KMS-11 (cell line): ENCODE measurements around the gene USP53.

Experiments used
- H2AFZ ChIP-seq: fragments of 200-600 bp; sonication (generic); 2 replicates; pipeline ENCODE4 v1.6.1; 2016; ENCODE audit warnings: antibody characterized with exemption, mixed run types, low read depth
- H3K27ac ChIP-seq: fragments of 200-600 bp; sonication (generic); 2 replicates; pipeline ENCODE4 v1.6.1; 2016; ENCODE audit warnings: mild to moderate bottlenecking, mixed run types
- H3K27me3 ChIP-seq: fragments of 200-600 bp; sonication (generic); 2 replicates; pipeline ENCODE4 v1.6.1; 2017; ENCODE audit warnings: mild to moderate bottlenecking, low read depth, mixed run types, moderate library complexity; ENCODE audit not compliant: insufficient read depth
- H3K36me3 ChIP-seq: fragments of 200-600 bp; sonication (generic); 2 replicates; pipeline ENCODE4 v1.6.1; 2017; ENCODE audit warnings: mild to moderate bottlenecking, mixed run types; ENCODE audit not compliant: insufficient read depth
- H3K4me1 ChIP-seq: fragments of 200-600 bp; sonication (generic); 2 replicates; pipeline ENCODE4 v1.6.1; 2016; ENCODE audit warnings: mild to moderate bottlenecking, low read depth, mixed run types; ENCODE audit not compliant: poor library complexity, severe bottlenecking
- H3K4me2 ChIP-seq: fragments of 200-600 bp; sonication (generic); 2 replicates; pipeline ENCODE4 v1.7.0; 2016; ENCODE audit warnings: mild to moderate bottlenecking, mixed run types
- H3K4me3 ChIP-seq: fragments of 200-600 bp; sonication (generic); IDR thresholded peaks from 2 replicates; pipeline ENCODE4 v1.6.1; 2017; ENCODE audit warnings: low read depth, low read length, mixed read lengths; ENCODE audit not compliant: insufficient read depth
- H3K79me2 ChIP-seq: fragments of 200-600 bp; sonication (generic); 2 replicates; pipeline ENCODE4 v1.6.1; 2016; ENCODE audit warnings: low read depth, mixed run types; ENCODE audit not compliant: insufficient read depth
- H3K9ac ChIP-seq: fragments of 200-600 bp; sonication (generic); 2 replicates; pipeline ENCODE4 v1.6.1; 2016; ENCODE audit warnings: mild to moderate bottlenecking, mixed run types
- H4K20me1 ChIP-seq: fragments of 200-600 bp; sonication (generic); 2 replicates; pipeline ENCODE4 v1.6.1; 2016; ENCODE audit warnings: mild to moderate bottlenecking, mixed run types; ENCODE audit not compliant: insufficient read depth
- CTCF ChIP-seq: fragments of 200-600 bp; sonication (generic); conservative IDR thresholded peaks from 2 replicates; pipeline ENCODE4 v1.6.1; 2017; ENCODE audit warnings: low read depth, mild to moderate bottlenecking, antibody characterized with exemption, low read length, moderate library complexity, mixed read lengths

USP53 gene

GRCh38 chr4:119232286-119232685 lies 19.8 kb downstream of the USP53 start:
- no peaks in the 10 kb centered on the region for H3K79me2 ChIP-seq
- no peak overlapping the region for H3K27ac ChIP-seq
- H3K4me2 ChIP-seq = no peak overlapping the region
- H3K36me3 ChIP-seq = no peaks in the 10 kb centered on the region
- H3K27me3 ChIP-seq = no peaks in the 10 kb centered on the region
- no peaks in the 10 kb centered on the region for H4K20me1 ChIP-seq
- no peak overlapping the region for H3K4me3 ChIP-seq
- H2AFZ ChIP-seq = no peak overlapping the region
- TF ChIP-seq CTCF = no peak
- H3K4me1 ChIP-seq = peaks cover 4% of the 10 kb centered on the region
- no peak overlapping the region for H3K9ac ChIP-seq

- Histone ChIP-seq H2AFZ (no peak overlapping the region), H3K4me3 (no peak overlapping the region), H4K20me1 (no peaks in the 10 kb centered on the region), H3K27ac (no peak overlapping the region), H3K4me1 (peaks cover 13% of the 10 kb centered on the region), H3K79me2 (no peaks in the 10 kb centered on the region), H3K4me2 (no peak overlapping the region), H3K27me3 (no peaks in the 10 kb centered on the region), H3K9ac (no peak overlapping the region), H3K36me3 (no peaks in the 10 kb centered on the region)
- no peak for TF ChIP-seq CTCF
These were observed 20.7 kb downstream of the USP53 start for GRCh38 chr4:119233191-119233590.

GRCh38 chr4:119233750-119234149 lies 21.2 kb downstream of the USP53 start:
- Histone ChIP-seq H3K4me3 (no peak overlapping the region), H3K36me3 (no peaks in the 10 kb centered on the region), H3K9ac (no peak overlapping the region), H3K4me2 (no peak overlapping the region), H2AFZ (no peak overlapping the region), H3K4me1 (peaks cover 19% of the 10 kb centered on the region), H4K20me1 (no peaks in the 10 kb centered on the region), H3K79me2 (no peaks in the 10 kb centered on the region), H3K27me3 (no peaks in the 10 kb centered on the region), H3K27ac (no peak overlapping the region)
- no peak for TF ChIP-seq CTCF

- TF ChIP-seq CTCF = no peak
- Histone ChIP-seq H3K4me1 (peaks cover 19% of the 10 kb centered on the region), H3K79me2 (no peaks in the 10 kb centered on the region), H3K36me3 (no peaks in the 10 kb centered on the region), H3K27ac (no peak overlapping the region), H4K20me1 (no peaks in the 10 kb centered on the region), H3K27me3 (no peaks in the 10 kb centered on the region), H3K9ac (no peak overlapping the region), H3K4me2 (no peak overlapping the region; the same call in 1 of the 2 replicates), H2AFZ (no peak overlapping the region), H3K4me3 (no peak overlapping the region)
These were observed 24.7 kb downstream of the USP53 start for GRCh38 chr4:119237201-119237600.
